GM18951 (cell line): ENCODE data around the gene COMMD10.
"Not testable (repeated sequence)": the region's sequence is repeated elsewhere in the genome, so short reads cannot be mapped to it uniquely, and the experiment has no call there.

Source experiments
- POLR2A ChIP-seq: IDR thresholded peaks from 4 replicates; pipeline ENCODE4 v1.6.1; 2011; ENCODE audit warnings: mild to moderate bottlenecking; ENCODE audit not compliant: insufficient read length, insufficient read depth; ENCODE audit errors: extremely low read depth
- in situ Hi-C: fragments of 300-500 bp; cut with MboI; formaldehyde crosslinking; loops from one replicate; pipeline ENCODE4 v1.12.0; 2022; ENCODE audit warnings: low sequenced_read_pairs, mixed read lengths, inconsistent platforms; ENCODE audit not compliant: unreplicated experiment

Gene COMMD10

GRCh38 chr5:116071211-116071610 lies 13.6 kb upstream of the COMMD10 start:
- in situ Hi-C loops = loop anchor here (10.0 to 25.0 kb wide), 2 partner anchors 236 to 759 kb away; no protein-coding TSS in a partner anchor
- no peak for TF ChIP-seq POLR2A

- TF ChIP-seq POLR2A = no peak
- in situ Hi-C loops = loop anchor here (10.0 kb wide), 1 partner anchor 241 kb away; no protein-coding TSS in a partner anchor
Observed at GRCh38 chr5:116075191-116075831, 9.5 kb upstream of the COMMD10 start.

GRCh38 chr5:116076496-116076895 lies 8.3 kb upstream of the COMMD10 start:
- in situ Hi-C loops = loop anchor here (10.0 kb wide), 1 partner anchor 242 kb away; no protein-coding TSS in a partner anchor
- no peak for TF ChIP-seq POLR2A

GRCh38 chr5:116078199-116078598 lies 6.6 kb upstream of the COMMD10 start:
- no peak for TF ChIP-seq POLR2A
- in situ Hi-C loops = loop anchor here (10.0 kb wide), 1 partner anchor 243 kb away; no protein-coding TSS in a partner anchor

GRCh38 chr5:116084287-116084691 lies 536 bp upstream of the COMMD10 start:
- no peak for TF ChIP-seq POLR2A
- in situ Hi-C loops = no loop called here

GRCh38 chr5:116086309-116086708 lies 1.5 kb downstream of the COMMD10 start:
- in situ Hi-C loops = not testable (repeated sequence)

GRCh38 chr5:116088062-116088461 lies 3.2 kb downstream of the COMMD10 start:
- no peak for TF ChIP-seq POLR2A

GRCh38 chr5:116090302-116090701 lies 5.5 kb downstream of the COMMD10 start:
- no peak for TF ChIP-seq POLR2A
- in situ Hi-C loops = no loop called here

More at GRCh38 chr5:116088062-116088461, 3.2 kb downstream of the COMMD10 start:
- in situ Hi-C loops = no loop called here

GRCh38 chr5:116091416-116091815 lies 6.6 kb downstream of the COMMD10 start:
- no peak for TF ChIP-seq POLR2A
- in situ Hi-C loops = no loop called here

GRCh38 chr5:116097301-116097700 lies 12.5 kb downstream of the COMMD10 start:
- TF ChIP-seq POLR2A = no peak
- in situ Hi-C loops = no loop called here

GRCh38 chr5:116098998-116099397 lies 14.2 kb downstream of the COMMD10 start:
- no peak for TF ChIP-seq POLR2A
- in situ Hi-C loops = no loop called here

GRCh38 chr5:116104941-116105340 lies 20.1 kb downstream of the COMMD10 start:
- in situ Hi-C loops = not testable (repeated sequence)

- TF ChIP-seq POLR2A = no peak
- in situ Hi-C loops = no loop called here
Observed at GRCh38 chr5:116115163-116115562, 30.3 kb downstream of the COMMD10 start.

GRCh38 chr5:116130471-116130870 lies 45.6 kb downstream of the COMMD10 start:
- no peak for TF ChIP-seq POLR2A
- in situ Hi-C loops = loop anchor here (25.0 kb wide), 1 partner anchor 432 kb away; the partner anchor contains the start of gene SEMA6A

GRCh38 chr5:116130976-116131375 lies 46.2 kb downstream of the COMMD10 start:
- TF ChIP-seq POLR2A = no peak
- in situ Hi-C loops = loop anchor here (25.0 kb wide), 1 partner anchor 431 kb away; the partner anchor contains the start of gene SEMA6A

- in situ Hi-C loops = loop anchor here (25.0 kb wide), 1 partner anchor 429 kb away; the partner anchor contains the start of gene SEMA6A
Observed at GRCh38 chr5:116133281-116133680, 48.5 kb downstream of the COMMD10 start.

More at GRCh38 chr5:116133281-116133680, 48.5 kb downstream of the COMMD10 start:
- no peak for TF ChIP-seq POLR2A
